GM12801 (cell line): ENCODE data around the gene MBD4.

Source experiments
- CTCF ChIP-seq: IDR thresholded peaks from one replicate; pipeline ENCODE4 v1.5.1; 2011; ENCODE audit warnings: control low read depth; ENCODE audit not compliant: insufficient read length; ENCODE audit errors: extremely low read depth

Gene MBD4

DNA sequence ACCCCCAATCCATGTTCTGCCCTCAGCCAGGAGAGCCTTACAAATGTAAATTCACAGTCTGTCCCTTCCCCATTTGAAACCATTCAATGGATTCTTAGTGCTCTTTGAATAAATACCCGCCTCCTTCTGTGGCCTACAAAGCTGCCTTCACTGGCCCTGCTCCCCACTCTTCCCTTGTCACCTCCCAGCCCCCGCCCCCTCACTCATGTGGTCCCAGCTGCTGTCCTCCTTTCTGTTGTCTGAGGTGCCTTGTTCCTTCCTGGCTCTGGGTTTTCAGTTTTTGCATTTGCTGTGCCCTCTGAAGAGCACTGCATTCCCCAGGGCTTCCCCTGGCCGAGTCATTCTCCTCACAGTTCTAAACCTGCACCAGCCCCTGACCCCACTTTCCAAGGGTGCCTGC is 14.5 kb downstream of the MBD4 start:
- no peak for TF ChIP-seq CTCF

DNA sequence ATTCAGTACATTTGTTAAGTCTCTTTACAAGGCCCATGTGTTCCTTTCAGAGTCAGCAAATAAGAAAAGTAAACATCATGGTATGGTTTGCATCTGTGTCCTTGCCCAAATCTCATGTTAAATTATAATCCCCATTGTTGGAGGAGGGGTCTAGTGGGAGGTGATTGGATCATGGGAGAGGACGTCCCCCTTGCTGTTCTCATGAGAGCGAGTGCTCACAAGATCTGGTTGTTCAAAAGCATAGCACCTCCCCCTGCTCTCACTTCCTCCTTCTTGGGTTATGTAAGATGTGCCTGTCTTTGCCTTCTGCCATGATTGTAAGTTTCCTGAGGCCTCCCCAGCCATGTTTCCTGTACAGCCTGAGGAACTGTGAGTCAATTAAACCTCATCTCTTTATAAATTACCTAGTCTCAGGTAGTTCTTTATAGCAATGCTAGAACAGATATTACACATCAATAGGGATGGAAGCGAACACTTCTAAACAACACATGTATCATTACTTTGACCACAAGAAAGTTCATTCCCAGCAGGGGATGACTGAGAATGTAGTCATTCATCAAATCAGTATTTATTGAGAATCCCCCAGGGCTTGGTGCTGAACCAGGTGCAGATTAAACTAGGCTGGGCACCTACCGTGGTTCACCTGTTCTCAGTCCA is 15.4 kb downstream of the MBD4 start:
- no peak for TF ChIP-seq CTCF

GRCh38 chr3:129422897-129423296 is 16.9 kb downstream of the MBD4 start:
- no peak for TF ChIP-seq CTCF

DNA sequence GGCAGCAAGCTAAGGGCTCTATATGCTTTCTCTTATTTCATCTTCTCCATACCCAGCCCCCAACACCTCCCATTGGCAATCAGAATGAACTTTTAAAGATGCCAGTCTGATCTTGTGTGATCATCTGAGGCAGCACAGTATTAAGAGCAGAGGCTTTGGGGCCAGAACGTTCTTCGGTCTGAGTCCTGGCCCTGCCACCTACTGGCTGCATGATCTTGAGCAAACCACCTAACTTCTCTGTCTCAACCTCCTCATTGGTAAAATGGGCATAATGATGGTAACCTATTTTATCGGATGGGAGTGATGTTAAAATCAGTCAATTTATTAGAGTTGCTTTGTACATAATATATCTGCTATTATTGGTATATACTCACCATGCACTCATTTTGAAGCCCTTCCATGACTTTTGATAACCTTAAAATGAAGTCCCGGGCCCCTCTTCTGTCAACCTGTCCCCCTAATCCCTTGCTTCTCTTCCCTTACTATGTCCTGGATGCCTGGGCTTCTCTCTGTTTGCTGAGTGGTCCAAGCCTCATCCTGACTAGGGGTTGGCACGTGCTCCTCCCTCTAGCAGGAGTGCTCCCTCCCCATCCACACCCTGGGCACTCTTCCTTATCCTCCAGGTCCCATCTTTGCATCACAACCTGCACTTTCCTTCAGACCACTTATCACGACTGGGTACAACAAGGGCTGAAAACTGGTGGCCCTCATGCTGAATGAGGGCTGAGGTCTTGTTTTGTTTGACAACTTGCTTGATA is 17.6 kb downstream of the MBD4 start:
- TF ChIP-seq CTCF = no peak

DNA sequence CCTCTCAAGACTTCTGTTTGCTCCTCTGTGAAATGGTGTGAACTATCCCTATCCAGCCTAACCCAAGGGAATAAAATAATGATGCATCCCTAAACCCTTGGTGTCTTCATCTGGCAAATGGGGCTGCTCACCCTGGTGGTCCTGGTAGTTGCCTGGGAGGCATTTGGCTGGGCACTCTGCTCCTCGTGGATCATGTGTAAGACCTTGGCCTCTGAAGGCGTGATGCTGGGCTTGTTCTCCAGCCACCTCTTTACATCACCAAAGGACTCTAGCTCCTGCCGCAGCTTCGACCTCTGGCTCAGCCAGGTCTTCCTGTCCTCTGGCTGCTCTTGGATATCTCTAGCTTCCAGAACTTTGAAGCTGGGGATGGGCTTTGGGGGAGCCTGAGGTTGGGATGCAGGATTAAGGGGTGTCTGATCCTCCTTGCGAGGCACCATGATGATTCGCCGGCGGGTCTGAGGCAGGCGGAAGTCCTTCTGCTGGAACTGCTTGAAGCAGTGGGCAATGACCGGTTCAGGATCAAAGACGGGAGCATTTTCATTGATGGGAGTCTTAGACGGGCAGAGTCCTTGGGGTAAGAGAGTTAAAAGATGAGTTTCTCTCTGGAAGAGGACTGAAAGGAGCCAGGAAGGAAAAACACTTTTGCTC is 18.4 kb downstream of the MBD4 start:
- no peak for TF ChIP-seq CTCF

DNA sequence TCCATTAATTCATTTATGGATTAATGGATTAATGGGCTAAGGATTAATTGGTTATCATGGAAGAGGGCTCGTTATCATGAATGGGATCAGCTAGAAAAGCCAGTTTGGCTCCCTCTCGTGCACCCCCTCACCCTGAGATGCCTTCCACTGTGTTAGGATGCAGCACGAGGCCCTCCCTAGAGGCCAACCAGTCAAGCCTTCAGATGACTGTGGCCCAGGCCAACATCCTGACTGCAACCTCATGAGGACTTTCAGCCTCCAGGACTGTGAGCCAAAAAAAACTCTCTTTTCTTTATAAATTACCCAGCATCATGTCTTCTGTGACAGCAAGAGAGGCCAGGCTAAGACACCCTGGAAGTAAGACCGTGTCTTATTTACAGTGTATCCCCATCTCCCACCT is 20.3 kb downstream of the MBD4 start:
- no peak for TF ChIP-seq CTCF
